Osteoblast (primary cell): Measurements from ENCODE around the gene COX14. TPM values are rescaled to one million over a fixed set of nuclear protein-coding genes. Genes with fewer than 3 reads are reported as not detected.
A peak's percentile ranks its signal among the peaks of the same experiment; 100 is the strongest.

ENCODE experiments used
- DNase-seq: peaks from one replicate; pipeline ENCODE4 v3.0.0; 2011; ENCODE audit warnings: low spot score, mixed read lengths; ENCODE audit not compliant: insufficient read length; ENCODE audit errors: missing footprints
- H2AFZ ChIP-seq: 2 replicates; pipeline ENCODE4 v1.6.0; 2011; ENCODE audit warnings: mild to moderate bottlenecking, low read length
- H3K27ac ChIP-seq: 2 replicates; pipeline ENCODE4 v1.5.1; 2011; ENCODE audit warnings: mild to moderate bottlenecking, low read depth, low read length, moderate library complexity
- H3K27me3 ChIP-seq: 2 replicates; pipeline ENCODE4 v1.6.0; 2012; ENCODE audit warnings: mild to moderate bottlenecking, control low read depth, inconsistent platforms, low read length, moderate library complexity; ENCODE audit not compliant: insufficient read depth
- H3K36me3 ChIP-seq: 2 replicates; pipeline ENCODE4 v1.5.1; 2011; ENCODE audit warnings: mild to moderate bottlenecking, low read length, control low read depth, moderate library complexity; ENCODE audit not compliant: insufficient read depth
- H3K4me1 ChIP-seq: 2 replicates; pipeline ENCODE4 v1.5.1; 2011; ENCODE audit warnings: mild to moderate bottlenecking, low read length, control low read depth, moderate library complexity; ENCODE audit not compliant: insufficient read depth
- H3K4me2 ChIP-seq: 2 replicates; pipeline ENCODE4 v1.6.0; 2011; ENCODE audit warnings: mild to moderate bottlenecking, low read length; ENCODE audit not compliant: insufficient read depth
- H3K4me3 ChIP-seq: fragments of 200-600 bp; sonication (generic); 3 replicates; pipeline ENCODE4 v1.5.1; 2012; ENCODE audit warnings: mild to moderate bottlenecking, low read length, inconsistent platforms; ENCODE audit not compliant: insufficient read depth
- H3K79me2 ChIP-seq: 2 replicates; pipeline ENCODE4 v1.6.0; 2012; ENCODE audit warnings: mild to moderate bottlenecking, low read length, control low read depth, inconsistent platforms; ENCODE audit not compliant: insufficient read depth
- H3K9me3 ChIP-seq: 2 replicates; pipeline ENCODE4 v1.5.1; 2011; ENCODE audit warnings: low read depth, low read length, control low read depth
- H4K20me1 ChIP-seq: 2 replicates; pipeline ENCODE4 v1.6.0; 2012; ENCODE audit warnings: mild to moderate bottlenecking, low read length, control low read depth; ENCODE audit not compliant: insufficient read depth
- total RNA-seq: library from RNA; depleted of rRNA; stranded (reverse); fragments of >200 nt; gene quantifications from 2 replicates; pipeline ENCODE4 v1.2.3, GENCODE V29; 2012
- TF ChIP-seq, protein P1 (sequence below): IDR thresholded peaks from 2 replicates; pipeline ENCODE4 v1.5.1; 2011; ENCODE audit warnings: mild to moderate bottlenecking, low read depth, low read length, moderate library complexity; ENCODE audit errors: extremely low read depth

Gene COX14
- total RNA-seq, 1 donor, result 29.0 TPM

- TF ChIP-seq, protein P1, sequence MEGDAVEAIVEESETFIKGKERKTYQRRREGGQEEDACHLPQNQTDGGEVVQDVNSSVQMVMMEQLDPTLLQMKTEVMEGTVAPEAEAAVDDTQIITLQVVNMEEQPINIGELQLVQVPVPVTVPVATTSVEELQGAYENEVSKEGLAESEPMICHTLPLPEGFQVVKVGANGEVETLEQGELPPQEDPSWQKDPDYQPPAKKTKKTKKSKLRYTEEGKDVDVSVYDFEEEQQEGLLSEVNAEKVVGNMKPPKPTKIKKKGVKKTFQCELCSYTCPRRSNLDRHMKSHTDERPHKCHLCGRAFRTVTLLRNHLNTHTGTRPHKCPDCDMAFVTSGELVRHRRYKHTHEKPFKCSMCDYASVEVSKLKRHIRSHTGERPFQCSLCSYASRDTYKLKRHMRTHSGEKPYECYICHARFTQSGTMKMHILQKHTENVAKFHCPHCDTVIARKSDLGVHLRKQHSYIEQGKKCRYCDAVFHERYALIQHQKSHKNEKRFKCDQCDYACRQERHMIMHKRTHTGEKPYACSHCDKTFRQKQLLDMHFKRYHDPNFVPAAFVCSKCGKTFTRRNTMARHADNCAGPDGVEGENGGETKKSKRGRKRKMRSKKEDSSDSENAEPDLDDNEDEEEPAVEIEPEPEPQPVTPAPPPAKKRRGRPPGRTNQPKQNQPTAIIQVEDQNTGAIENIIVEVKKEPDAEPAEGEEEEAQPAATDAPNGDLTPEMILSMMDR, result no peak
- H3K27me3 ChIP-seq, result no peaks in the 10 kb centered on the region
- H3K36me3 ChIP-seq, result no peaks in the 10 kb centered on the region
Measured at GRCh38 chr12:50160643-50161042, 48.6 kb downstream of the COX14 start.

GRCh38 chr12:50162230-50162629 is 50.2 kb downstream of the COX14 start:
- H4K20me1 ChIP-seq, result peaks cover 13% of the 10 kb centered on the region
- peaks cover 91% of the 10 kb centered on the region for H3K79me2 ChIP-seq
- H3K36me3 ChIP-seq, result no peaks in the 10 kb centered on the region
- peak; percentile 38 for DNase-seq
- TF ChIP-seq, protein P1, result no peak
- H3K27ac ChIP-seq, result peak overlapping the region; percentile 0
- H3K4me1 ChIP-seq, result peaks cover 13% of the 10 kb centered on the region
- no peaks in the 10 kb centered on the region for H3K9me3 ChIP-seq
- H3K27me3 ChIP-seq, result no peaks in the 10 kb centered on the region
- H2AFZ ChIP-seq, result no peak overlapping the region
- no peak overlapping the region for H3K4me2 ChIP-seq
- no peak overlapping the region for H3K4me3 ChIP-seq

More at GRCh38 chr12:50160643-50161042, 48.6 kb downstream of the COX14 start:
- no peak overlapping the region for H3K27ac ChIP-seq
- H3K9me3 ChIP-seq, result no peaks in the 10 kb centered on the region
- peaks cover 16% of the 10 kb centered on the region for H3K4me1 ChIP-seq
- no peak overlapping the region for H2AFZ ChIP-seq
- no peak overlapping the region for H3K4me2 ChIP-seq
- DNase-seq, result no peak
- peaks cover 83% of the 10 kb centered on the region for H3K79me2 ChIP-seq
- peaks cover 18% of the 10 kb centered on the region for H4K20me1 ChIP-seq
- H3K4me3 ChIP-seq, result no peak overlapping the region

- Histone ChIP-seq H3K27me3 (no peaks in the 10 kb centered on the region), H3K4me2 (no peak overlapping the region), H3K9me3 (no peaks in the 10 kb centered on the region), H3K79me2 (peaks cover 69% of the 10 kb centered on the region), H3K4me1 (peaks cover 12% of the 10 kb centered on the region), H3K36me3 (no peaks in the 10 kb centered on the region), H2AFZ (no peak overlapping the region), H3K4me3 (no peak overlapping the region), H4K20me1 (peaks cover 13% of the 10 kb centered on the region), H3K27ac (no peak overlapping the region)
- TF ChIP-seq, protein P1, result no peak
- DNase-seq, result peak; percentile 25
Measured at GRCh38 chr12:50164963-50165362, 52.9 kb downstream of the COX14 start.

- DNase-seq, result peak; percentile 68
- H3K79me2 ChIP-seq, result peaks cover 53% of the 10 kb centered on the region
- peaks cover 12% of the 10 kb centered on the region for H3K4me1 ChIP-seq
- TF ChIP-seq, protein P1, result no peak
- peak overlapping the region; percentile 76 for H3K27ac ChIP-seq
- H2AFZ ChIP-seq, result peak overlapping the region; percentile 69
- H3K27me3 ChIP-seq, result no peaks in the 10 kb centered on the region
- H3K4me2 ChIP-seq, result peak overlapping the region; percentile 93
- peak overlapping the region; percentile 85 for H3K4me3 ChIP-seq
- H3K9me3 ChIP-seq, result no peaks in the 10 kb centered on the region
- no peaks in the 10 kb centered on the region for H3K36me3 ChIP-seq
- peaks cover 8% of the 10 kb centered on the region for H4K20me1 ChIP-seq
Measured at GRCh38 chr12:50166799-50167048, 54.7 kb downstream of the COX14 start.
